GM21723 (cell line): ENCODE data around the gene FLYWCH1.
A peak's percentile ranks its signal among the peaks of the same experiment; 100 is the strongest.

Experiments used
- ATAC-seq: cut with Tn5 transposase; IDR thresholded peaks from one replicate; pipeline ENCODE4 v1.9.1; 2021; ENCODE audit warnings: mild to moderate bottlenecking, moderate library complexity; ENCODE audit not compliant: unreplicated experiment

Gene FLYWCH1, protein sequence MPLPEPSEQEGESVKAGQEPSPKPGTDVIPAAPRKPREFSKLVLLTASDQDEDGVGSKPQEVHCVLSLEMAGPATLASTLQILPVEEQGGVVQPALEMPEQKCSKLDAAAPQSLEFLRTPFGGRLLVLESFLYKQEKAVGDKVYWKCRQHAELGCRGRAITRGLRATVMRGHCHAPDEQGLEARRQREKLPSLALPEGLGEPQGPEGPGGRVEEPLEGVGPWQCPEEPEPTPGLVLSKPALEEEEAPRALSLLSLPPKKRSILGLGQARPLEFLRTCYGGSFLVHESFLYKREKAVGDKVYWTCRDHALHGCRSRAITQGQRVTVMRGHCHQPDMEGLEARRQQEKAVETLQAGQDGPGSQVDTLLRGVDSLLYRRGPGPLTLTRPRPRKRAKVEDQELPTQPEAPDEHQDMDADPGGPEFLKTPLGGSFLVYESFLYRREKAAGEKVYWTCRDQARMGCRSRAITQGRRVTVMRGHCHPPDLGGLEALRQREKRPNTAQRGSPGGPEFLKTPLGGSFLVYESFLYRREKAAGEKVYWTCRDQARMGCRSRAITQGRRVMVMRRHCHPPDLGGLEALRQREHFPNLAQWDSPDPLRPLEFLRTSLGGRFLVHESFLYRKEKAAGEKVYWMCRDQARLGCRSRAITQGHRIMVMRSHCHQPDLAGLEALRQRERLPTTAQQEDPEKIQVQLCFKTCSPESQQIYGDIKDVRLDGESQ

DNA sequence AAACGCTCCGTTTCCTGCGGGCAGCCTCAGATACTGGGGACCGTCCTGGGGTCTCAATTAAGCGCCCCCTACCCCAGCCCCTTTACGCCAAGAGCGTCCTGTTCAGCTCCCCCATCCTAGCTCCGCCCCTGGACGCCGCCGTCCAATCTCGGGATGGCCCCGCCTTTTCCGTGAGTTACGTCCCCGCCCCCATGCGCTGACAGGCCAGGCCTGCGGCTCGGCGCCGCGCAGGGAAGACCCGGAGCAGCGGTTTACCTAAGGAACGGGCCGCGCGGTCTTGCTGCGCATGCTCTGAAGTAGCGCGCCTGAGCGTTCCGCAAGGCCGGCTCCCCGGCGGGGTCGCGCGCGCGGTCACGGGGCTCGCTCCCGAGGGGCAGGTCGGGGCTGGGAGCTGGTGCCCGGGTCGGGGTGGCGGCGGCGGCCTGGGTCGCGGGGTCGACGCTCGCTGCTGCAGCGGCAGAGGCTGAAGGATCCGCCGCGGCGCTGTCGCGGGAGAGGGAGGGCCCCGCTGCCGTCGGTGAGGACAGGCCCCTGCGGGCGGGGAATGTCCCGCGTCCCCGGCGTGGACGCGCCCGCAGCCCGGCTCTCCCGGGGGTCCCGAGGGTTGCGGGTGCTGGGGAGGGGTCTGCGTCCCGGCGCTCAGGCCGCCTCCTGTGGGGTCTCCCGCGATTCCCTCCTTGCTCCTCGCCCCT lies at the start of gene FLYWCH1:
Gene FLYWCH1, plus strand, starts transcription at position 294 of the 692 bp plus-strand sequence. CDS start 17,755 bp downstream, outside the sequence.
- ATAC-seq = peak; percentile 92

DNA sequence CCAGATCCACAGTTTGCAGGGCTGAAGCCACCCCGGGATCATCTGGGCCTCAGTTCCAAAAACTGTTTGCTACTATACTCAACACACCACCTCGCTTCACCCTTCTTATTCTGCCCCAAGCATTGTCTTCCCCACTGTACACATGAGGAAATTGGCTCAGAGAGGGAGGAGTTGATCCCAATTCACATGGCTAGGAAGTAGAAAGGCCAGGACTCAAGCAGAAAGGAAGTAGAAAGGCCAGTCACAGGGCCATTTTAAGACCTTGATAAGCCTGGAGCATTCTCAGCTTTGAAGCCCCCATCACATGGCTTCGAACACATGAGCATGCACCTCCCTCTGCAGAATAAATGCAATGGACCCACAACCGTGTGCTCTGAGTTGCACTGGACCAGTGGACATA lies 46.1 kb upstream of the FLYWCH1 start:
- ATAC-seq = no peak

DNA sequence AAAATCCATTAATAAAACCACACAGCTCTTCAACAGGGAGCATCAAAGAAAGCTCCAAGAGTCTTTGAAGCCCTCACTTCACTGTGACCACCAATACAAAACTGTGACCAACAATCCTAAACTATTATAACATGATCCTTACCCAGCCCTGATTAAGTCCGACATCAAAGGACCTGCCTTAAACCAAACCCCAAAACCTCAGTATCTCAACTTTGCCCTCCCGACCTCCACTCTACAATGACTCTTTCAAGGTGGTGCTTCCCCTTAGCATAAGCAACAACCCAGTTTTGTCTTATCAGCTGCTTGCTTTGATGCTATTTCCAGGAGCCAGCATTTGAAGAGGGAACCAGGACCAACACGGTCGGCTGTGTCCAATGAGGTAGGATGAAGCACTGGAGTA lies 45.3 kb upstream of the FLYWCH1 start:
- ATAC-seq = no peak

DNA sequence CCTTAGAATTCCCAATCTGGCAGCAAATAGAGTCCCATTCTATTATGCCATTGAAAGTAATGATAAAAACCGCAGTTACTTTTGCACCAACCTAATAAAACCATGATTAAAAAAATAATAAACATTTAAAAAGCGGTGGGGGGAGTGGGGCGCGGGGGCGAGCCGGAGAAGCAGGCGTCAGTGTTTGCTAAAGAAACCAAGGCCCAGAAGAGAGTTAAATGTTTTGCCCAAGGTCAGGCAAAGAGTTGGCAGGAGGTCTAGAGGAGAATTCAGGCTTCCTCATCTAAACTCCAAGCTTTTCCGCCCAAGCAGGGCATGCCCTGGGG lies 44.1 kb upstream of the FLYWCH1 start:
- ATAC-seq = no peak

DNA sequence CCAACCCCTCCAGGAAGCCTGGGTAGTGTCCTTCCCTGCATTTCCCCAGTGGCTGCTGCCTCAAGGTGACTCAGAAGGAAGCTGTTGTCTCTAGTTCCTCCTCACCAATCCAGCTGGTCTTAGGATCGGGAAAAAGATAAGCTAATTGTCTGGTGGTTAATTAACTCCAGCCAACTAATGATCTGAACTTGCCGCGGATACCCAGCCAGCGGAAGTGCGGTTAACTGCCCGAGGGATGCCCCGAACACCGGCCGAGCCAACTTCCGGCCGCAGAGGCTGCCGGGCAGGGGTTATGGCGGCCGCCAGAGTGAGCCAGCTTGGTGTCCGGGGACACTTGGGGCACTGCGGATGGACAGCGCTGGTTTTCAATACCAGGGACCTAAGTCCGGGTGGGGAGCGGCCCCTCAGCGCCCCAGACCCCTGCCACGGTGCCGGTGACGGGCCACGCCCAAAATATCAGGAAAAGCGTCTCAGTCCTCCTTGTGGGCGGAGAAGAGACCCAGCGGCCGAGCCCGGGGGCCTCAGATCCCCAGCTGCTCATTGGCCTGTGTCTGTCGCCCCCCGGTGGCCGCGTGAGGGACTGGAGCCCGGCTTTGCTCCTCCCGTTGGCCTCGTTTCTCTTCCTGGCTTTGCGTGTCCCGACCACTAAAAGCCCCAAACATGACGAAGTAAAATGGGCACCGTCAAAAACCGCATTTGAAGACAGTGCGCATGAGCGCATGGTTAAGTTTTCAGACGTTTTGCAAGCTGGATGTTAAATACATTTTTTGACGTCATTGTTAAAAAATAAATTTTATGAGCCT lies 43.5 kb upstream of the FLYWCH1 start:
- peak; percentile 94 for ATAC-seq

DNA sequence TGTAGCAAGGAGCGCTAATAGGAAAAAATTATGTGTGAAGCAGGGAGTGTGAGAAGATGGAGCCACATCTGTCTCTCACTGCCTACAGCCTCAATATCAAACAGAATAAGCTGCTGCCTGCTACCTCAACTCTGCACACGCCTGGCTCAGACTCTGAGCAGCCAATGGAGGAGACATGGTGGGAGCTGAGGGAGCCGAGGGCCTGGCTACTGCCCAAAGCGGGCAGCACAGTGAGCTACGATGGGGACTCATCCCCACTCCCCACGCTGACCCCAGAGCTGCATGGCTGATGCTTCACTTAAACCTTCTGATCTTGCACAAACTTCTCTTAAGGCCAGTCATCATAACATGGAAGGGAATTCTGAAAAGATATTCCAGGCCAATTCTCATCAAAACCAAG lies 39.8 kb upstream of the FLYWCH1 start:
- ATAC-seq = no peak

DNA sequence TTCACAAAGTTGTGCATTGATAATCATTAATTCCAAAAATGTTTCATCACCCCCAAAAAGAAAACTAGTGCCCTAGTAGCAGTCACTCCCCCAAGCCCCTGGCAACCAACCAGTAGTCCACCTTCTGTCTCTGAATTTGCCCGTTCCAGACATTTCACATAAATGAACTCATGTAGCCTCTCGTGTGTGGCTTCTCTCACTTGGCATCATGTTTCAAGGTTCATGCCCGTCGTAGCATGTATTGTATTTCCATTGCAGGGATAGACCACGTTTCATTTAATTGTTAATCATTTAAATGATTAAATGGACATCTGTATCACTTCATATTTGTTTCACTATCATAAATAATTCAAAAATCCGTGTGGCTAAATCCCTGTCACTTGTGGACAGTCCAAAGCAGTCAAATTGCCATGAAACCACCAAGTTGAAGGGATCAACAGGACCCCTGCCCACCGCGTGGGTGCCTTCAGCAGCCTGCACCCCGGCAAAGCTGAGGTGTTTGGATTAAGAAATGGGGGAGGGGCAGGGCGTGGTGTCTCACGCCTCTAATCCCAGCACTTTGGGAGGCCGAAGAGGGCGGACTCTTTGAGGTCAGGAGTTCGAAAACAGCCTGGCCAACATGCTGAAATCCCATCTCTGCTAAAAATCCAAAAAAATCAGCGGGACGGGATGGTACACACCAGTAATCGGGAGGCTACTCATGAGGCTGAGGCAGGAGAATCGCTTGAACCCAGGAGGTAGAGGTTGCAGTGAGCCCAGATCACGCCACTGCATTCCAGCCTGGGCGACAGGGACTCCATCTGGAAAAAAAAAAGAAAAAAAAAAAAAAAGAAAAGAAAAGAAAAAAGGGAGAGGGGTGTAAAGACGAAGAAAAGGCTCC lies 37.5 kb upstream of the FLYWCH1 start:
- no peak for ATAC-seq

DNA sequence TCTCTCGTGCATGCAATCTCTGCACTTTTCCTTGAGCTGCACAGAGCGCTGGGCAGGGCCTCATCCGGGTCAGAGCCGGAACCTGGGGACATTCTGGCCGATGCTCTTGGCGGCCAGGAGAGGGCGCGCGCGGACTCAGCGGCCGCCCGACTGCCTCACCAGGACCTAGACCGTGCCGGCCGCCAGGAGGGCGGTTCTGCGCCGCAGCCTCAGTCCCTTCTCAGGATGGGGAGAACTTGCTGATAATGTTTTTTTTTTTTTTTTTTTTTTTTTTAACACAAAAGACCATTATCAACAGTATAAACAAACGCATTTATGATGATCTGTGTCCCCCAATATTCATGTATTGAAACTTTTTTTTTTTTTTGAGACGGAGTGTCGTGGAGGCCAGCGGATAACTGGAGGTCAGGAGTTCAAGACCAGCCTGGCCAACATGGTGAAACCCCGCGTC lies 36.8 kb upstream of the FLYWCH1 start:
- ATAC-seq = peak; percentile 78

DNA sequence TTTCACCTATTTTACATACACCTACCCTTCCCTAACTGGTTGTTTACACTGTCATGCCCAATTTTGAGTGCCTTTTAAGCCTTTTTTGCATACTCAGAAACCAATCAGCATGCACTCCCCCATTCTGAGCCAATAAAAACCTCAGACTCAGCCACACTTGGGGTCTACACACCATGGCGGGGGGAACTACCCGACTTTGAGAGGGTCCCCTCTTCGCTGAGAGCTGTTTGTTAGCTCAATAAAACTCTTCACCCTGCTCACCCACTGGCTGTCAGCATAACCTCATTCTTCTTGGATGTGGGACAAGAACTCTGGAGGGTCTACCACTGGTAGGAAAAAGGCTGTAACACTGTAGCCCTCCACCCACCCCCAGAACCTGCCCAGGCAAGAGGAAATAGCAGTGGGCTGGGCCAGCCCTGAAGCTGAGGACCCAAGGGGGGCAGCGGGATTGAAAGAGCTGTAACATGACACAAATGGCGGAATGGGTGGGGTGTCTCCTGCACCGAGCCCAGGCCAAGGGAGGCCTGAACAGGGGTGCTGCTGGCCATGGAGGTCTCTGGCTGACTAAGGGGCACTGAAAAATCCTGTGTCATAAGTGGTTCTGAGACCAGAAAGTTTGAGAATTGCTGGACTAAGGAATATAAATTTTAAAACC lies 31.8 kb upstream of the FLYWCH1 start:
- ATAC-seq = no peak

DNA sequence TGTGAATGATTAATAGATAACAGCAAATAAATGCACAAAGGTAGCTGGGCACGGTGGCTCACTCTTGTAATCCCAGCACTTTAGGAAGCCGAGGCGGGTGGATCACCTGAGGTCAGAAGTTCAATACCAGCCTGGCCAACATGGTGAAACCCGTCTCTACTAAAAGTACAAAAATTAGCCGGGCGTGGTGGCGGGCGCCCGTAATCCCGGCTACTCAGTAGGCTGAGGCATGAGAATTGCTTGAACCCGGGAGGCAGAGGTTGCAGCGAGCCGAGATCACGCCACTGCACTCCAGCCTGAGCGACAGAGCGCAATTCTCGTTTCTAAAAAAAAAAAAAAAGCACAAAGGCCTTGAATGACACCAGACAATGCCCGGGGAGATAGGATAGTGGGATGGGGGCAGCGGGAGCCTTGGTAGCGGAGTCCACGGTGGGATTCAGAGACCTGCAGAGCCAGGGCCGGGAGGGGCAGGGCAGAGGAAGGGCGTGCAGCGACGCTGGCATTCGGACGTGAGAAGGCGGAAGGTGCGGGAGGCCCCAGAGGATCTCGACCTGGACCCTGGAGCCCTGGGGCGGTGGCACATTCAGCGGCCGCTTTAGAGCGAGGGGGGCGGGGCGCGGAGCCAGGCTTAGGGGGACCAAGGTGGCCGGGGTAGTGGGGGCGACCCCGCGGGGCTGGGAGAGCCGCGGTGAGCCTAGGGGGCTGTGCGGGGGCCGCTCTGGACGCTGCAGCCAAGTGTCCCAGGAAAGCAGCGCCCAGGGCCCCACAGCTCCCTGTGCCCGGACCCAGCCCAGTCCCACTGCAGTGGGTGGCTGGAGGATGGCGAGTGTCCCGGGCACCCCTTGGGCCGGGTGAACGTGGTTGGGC lies 29.7 kb upstream of the FLYWCH1 start:
- ATAC-seq = peak; percentile 31

DNA sequence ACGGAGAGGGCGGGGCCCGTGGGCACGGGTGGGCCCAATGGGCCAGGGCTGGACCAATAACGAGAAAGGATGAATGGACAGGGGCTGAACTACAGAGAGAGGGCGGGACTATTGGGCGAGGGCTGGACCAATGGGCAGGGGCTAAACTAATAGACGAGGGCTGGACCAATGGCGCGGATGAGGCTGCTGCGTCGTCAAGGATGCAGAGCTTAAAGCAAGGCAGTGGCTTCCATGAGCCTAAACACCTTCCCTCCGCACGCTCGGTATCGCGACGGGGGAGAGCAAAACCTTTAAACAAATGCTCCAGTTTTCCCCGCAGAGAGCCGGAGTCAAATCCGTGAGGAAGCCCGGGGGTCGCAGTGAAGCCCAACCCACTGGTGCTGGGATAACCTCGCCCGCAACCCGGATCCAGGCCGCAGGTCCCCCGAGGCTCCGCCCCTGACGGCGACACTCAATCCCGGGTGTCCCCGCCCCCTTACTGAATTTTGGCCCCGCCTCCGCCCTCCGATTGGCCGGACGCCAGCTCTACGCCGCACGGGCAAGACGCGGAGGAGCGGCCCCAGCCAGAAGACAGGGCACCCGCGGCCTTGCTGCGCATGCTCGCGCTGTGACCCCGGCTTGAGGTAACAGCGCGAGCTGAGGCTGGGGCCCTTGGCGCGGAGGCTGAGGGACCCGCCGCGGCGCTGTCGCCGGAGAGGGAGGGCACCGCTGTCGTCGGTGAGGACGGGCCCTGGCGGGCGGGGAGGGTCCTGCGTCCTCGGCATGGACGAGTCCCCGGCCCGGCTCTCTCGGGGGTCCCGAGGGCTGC lies 28.9 kb upstream of the FLYWCH1 start, which contains the start of gene FLYWCH2:
Gene FLYWCH2, plus strand, starts transcription at position 566 of the 808 bp plus-strand sequence. CDS start 13,235 bp downstream, outside the sequence.
- peak; percentile 89 for ATAC-seq

DNA sequence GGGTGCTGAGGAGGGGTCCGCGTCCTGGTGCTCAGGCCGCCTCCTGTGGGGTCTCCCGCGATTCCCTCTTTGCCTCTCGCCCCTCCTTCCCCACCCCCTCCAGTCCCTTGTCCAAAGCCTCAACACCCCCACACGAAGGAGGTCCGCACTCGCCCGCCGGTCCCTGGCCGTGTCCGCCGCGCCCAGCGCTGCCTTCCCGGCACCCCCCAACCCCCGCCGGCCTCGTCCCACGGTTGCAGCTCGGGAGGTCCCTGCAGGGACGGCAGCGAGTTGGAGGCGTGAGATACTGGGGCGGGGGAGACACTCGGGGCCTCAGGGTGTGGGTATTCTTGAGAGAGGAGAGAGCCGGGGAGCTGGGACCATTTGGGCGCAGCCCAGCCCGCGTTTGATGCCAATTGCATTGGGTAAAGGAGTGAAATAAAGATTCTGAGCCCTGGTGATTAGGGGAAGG lies 28.2 kb upstream of the FLYWCH1 start:
- ATAC-seq = peak; percentile 3

DNA sequence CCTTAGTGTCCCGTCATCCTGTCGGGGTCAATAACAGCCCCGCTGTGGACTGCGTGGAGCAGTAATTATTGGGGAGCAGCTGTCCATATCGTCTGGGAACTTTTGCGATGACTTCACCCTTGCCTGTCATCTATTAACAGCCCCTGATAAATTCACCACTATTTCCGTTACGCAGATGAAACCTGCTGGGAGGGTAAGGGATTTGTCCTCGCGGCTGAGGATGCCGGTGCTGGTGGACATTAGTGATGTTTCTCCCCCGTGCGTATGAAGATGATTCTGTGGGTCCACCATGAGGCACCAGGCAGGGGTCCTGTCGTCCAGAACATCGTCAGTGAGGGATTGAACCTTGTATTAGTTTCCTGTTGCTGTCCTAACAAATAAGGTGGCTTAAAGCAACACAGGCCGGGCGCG lies 27.7 kb upstream of the FLYWCH1 start:
- ATAC-seq = no peak

DNA sequence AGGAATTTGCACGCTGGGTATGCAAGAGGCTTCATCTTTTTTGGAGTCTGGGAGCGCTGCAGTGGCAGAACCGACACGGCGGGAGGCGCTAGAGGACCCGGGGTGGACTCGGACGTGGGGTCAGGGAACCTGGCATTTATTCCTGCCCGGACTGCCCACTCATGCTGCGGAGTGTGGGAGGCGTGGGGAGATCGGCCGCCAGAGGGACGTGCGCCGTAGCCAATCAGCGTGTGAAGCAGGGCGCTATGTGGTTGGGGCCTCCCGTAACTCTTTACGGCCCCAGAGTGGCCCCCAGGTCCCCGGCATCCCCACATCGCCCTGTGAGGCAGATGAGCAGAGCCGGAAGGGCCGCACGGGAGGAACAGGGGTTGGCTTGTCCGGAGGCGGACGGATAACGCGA lies 17.5 kb upstream of the FLYWCH1 start:
- no peak for ATAC-seq

DNA sequence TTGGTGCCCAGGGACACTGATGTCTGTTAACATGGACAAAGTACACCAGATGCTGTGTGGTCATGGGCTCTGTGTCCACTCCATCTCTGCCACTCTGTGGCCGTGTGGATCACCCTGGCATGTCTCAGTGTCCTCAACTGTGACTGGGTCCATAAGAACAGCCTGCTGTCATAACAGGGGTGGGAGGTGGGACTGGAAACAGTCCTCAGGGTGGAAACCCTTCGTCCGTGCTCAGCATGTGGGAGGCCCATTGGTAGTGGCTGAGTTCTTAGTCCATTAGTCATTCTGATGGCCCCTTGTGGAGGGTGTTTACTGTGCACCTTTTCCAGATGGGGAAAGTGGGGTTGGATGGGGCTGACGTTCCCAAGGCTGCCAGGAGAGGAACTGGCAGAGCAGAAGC lies 15.9 kb upstream of the FLYWCH1 start:
- no peak for ATAC-seq

DNA sequence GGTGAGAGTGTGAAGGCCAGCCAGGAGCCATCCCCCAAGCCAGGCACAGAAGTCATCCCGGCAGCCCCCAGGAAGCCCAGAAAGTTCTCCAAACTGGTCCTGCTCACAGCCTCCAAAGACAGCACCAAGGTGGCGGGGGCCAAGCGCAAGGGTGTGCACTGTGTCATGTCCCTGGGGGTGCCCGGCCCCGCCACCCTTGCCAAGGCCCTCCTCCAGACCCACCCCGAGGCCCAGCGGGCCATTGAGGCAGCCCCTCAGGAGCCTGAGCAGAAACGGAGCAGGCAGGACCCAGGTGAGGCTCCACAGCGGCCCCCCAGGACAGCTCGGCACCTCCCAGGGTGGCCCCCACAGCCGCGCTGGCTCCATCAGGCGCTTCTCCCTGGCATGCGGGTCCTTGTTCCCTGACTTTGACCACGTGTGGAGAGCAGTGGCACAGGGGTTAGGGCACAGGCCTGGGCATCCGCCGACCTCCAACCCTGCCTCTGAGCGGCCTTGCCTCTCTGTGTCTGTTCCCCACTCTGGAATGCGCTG lies 15.2 kb upstream of the FLYWCH1 start:
- no peak for ATAC-seq

DNA sequence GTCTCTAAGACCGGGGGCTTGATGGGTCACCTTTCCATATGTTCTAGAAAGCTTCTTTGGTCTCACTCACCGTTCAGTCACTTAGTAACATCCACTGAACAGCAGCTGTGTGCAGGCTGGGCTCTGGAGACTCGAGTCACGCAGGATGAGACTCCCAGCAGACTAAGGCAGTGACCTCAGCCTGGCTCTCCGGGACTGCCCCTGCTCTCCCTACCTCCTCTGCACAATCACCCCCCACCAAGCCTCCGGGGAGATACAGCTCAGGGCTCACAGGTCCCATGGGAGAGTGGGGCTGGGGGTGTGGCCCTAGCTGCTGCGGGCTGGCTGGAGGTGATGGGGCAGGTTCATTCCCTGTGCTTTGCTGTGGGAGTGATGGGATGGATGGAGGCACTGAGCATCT lies 14.6 kb upstream of the FLYWCH1 start:
- no peak for ATAC-seq
